HG03565 (cell line): ENCODE results near the gene LIMS2.

Source experiments
- ATAC-seq: cut with Tn5 transposase; IDR thresholded peaks from one replicate; pipeline ENCODE4 v1.9.1; 2021; ENCODE audit warnings: mild to moderate bottlenecking, moderate library complexity; ENCODE audit not compliant: unreplicated experiment

Gene LIMS2

DNA sequence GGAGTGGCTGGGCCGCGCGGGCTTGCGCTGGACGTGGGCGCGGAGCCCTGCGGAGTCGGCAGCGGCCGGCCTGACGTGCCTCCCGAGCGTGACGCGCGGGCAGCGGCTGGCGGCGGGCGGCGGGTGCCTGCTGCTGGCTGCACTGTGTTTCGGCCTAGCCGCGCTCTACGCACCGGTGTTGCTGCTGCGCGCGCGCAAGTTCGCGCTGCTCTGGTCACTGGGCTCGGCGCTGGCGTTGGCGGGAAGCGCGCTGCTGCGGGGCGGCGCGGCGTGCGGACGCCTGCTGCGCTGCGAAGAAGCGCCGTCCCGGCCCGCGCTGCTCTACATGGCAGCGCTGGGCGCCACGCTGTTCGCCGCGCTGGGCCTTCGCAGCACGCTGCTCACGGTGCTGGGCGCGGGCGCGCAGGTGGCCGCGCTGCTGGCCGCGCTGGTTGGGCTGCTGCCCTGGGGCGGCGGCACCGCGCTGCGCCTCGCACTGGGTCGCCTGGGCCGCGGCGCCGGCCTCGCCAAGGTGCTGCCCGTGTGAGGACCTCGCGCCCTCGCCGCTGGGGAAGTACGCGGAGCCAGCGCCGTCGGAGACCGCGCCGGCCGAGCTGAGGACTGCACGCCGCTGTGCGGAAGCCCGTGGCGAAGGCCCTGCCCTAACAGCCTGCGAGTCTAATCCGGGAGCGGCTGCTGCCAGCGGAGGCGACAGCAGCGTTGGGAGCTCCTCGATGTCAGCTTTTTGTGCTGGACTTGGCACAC is 26.5 kb upstream of the LIMS2 start:
- ATAC-seq = peak; percentile 31

- peak; percentile 50 for ATAC-seq
Measured at GRCh38 chr2:127701193-127701650, 25.9 kb upstream of the LIMS2 start, which contains the start of gene SFT2D3. Gene SFT2D3 (plus strand): TSS chr2:127701497. CDS start chr2:127701529, 32 bp downstream.

DNA sequence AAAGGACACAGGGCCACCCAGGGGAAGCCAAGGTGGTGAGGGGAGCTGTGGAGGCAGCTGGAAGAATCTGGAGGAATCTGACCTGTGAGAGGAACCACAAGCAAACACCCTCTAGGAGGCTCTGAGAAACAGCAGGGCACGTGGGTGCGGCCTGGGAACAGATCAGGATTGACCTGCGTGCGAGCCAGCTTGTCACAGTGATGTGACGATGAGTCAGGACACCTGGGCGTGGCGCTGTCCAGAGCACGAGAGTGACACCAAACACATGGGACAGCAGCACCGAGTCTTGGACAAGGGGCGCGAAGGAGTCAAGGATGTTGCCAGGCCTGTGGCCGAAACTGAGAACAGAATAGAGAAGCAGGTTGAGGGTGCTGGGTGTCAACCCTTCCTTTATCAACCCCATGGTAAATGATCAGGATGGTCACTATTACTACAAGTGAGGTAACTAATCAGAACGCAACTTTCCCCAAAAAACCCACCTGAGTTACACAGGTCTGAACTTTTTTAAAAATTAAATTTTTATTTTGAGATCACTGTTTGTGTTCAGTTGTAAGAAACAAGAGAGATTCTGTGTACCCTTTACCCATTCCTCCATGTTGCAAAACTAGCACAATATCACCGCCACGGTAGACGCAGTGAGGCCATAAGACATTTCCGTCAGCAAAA is 25.3 kb upstream of the LIMS2 start:
- peak; percentile 56 for ATAC-seq

GRCh38 chr2:127698553-127699355 is 23.4 kb upstream of the LIMS2 start:
- no peak for ATAC-seq

DNA sequence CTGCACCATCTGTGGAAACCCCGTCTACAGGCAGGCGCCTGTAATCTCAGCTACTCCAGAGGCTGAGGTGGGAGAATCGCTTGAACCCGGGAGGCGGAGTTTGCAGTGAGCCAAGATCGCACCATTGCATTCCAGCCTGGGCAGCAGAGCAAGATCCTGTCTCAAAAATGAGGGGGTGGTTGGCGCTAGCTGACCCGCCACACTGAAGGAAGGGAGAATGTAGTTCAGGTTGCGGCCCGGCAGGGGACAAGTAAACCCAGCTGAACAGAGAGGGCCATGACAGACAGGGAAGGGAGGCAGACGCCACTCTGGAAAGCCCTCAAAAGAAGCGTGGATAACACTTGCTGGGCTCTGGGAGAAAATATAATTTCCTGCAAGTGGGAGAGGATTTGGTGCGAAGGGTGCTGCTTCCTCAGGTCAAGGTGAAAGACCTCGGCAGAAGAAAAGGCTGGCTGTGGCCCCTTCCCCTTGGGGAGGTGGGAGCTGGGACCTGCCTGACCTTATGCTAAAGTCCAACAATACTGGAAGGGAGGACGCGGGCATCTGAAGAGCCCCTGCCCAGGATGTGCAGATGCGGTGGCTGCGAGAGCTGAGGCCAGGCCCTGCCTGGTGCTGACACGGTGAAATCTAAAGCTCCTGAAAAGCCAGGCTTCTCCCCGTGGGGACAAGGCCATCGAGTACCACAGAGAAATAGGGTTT is 22.3 kb upstream of the LIMS2 start:
- ATAC-seq = no peak

DNA sequence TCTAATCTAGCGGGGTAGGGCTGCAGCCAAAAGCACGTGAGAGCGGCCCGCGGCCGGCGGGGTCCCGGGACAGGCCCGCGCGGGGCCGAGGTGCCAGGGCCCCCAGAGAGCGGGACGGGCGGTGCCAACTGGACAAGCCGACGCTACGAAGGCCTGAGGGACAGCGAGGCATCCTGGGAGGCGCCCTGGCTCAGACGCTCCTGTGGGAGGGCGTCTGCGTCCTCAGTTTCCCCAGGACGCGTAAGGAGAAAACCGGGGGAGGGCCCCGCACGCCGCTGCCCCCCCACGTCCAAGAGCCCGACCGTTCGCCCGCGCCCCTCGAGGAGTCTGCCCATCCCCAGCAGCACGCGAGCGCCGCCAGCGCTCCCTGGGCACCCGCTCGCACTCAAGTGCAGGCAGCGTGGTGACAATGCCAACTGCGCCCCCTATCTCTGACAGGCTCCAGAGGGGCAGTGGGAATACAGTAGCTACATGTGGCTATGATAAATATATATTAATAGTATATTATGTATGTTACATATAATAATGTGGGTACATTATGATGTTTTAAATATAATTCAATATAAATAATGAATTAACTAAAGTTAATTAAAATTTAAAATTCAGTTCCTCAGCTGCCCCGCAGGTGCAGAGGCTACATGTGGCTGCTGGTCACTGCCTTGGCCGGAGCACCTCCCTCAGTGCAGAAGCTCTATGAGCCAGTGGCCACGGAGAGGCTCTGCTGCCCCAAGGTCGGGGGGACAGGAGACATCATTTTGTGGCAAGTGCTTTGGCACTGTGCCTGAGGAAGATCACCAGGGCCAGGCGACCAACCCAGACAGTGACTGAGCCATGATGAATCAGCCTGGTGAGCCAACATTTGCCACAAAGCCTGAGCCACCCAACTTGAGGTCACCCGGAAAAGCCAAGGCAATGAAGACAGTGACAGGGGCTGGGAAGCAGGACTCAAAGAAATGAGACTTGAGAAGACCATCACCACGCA is 20.5 kb upstream of the LIMS2 start:
- ATAC-seq = no peak

DNA sequence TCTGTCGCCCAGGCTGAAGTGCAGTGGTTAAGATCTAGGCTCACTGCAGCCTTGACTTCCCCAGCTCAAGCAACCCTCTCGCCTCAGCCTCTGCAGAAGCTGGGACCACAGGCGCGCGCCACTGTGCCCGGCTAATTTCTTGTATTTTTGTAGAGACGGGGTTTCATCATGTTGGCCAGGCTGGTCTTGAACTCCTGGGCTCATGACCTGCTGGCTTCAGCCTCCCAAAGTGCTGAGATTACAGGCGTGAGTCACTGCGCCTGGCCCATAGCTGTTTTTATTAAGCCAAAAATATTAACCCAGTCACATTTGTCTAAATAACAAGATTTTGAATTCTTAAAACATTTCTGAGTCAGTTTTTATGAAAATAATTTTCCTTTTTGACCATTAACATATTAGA is 19.7 kb upstream of the LIMS2 start:
- ATAC-seq = no peak

DNA sequence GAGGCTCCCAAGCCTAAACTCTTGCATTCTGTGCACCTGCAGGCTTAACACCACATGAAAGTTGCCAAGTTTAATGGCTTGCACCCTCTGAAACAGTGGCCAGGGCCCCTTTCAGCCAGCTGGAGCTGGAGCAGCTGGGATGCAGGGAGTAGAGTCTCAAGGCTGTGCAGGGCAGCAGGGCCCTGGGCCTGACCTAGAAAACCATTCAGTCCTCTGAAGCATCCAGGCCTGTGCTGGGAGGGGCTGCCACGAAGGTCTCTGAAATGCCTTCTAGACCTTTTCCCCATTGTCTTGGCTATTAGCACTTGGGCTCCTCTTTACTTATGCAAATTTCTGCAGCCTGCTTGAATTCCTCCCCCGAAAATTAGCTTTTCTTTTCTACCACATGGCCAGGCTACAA is 15.4 kb upstream of the LIMS2 start:
- no peak for ATAC-seq

DNA sequence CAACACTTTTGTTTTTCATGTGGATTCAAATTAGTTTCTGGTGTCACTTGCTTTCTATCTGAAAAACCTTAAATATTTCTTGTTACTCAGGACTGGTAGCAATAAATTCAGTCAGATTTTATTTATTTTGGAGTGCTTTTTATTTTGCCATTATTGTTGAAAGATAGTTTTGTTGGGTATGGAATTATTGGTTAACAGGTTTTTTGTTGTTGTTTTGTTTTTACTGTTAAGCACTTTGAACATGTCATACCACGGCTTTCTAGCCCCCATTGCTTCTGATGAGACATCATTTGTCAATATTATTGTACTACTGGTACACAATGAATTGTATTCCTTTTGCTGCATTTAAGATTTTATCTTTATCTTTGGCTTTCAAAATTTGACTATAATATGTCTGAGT is 13.1 kb upstream of the LIMS2 start:
- no peak for ATAC-seq

GRCh38 chr2:127685410-127686080 is 10.2 kb upstream of the LIMS2 start:
- ATAC-seq = no peak

DNA sequence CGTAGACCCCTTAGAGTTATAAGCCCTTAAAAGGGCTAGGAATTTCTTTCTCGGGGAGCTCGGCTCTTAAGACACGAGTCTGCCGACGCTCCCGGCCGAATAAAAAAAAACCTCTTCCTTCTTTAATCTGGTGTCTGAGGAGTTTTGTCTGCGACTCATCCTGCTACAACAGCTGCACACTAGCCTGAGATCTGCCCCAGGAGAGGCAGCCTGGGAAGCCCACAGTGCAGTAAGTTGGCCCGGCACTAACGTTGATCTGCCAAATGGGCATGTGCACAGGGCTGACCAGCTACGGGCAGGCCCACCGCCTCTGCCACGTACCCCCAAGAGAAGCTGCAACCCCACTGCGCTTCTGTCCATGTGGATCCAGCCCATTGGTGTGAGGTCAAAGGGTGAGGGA is 8.4 kb upstream of the LIMS2 start:
- no peak for ATAC-seq

- ATAC-seq = no peak
Measured at GRCh38 chr2:127683056-127683455, 7.7 kb upstream of the LIMS2 start.

- ATAC-seq = no peak
Measured at GRCh38 chr2:127681976-127682857, 6.9 kb upstream of the LIMS2 start.

DNA sequence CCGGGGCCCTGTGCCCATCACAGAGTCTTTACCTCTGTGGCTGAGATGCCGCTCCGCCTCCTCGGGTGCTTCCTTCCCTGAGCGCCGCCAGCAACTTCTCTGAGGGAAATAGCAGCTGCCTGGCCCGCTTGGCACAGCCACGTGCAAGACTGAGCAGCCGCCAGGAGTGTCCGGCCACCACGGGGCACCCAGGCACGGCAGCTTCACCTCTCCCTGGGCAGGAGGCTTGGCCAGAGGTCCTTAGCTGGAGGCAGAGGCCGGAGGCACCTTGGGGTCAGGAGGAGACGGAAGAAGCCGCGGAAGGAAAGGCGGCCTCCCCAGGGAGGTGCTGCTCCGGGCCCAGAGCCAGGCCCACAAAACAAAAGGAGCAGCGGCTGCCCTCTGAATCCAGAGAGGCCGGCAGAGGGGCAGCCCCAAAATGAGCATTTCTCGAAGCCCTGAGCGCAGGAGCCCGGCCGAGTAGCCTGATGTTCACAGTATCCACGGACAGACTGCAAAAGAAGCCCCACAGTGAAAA is 6.0 kb upstream of the LIMS2 start:
- no peak for ATAC-seq

- no peak for ATAC-seq
Measured at GRCh38 chr2:127680706-127681287, 5.5 kb upstream of the LIMS2 start.

- ATAC-seq = no peak
Measured at GRCh38 chr2:127679680-127680361, 4.5 kb upstream of the LIMS2 start.

GRCh38 chr2:127678991-127679390 is 3.7 kb upstream of the LIMS2 start:
- no peak for ATAC-seq
